ENCODE results near the gene STAB1. TPM values are rescaled to one million over a fixed set of nuclear protein-coding genes. Genes with fewer than 3 reads are reported as not detected.

STAB1 gene
- total and polyA plus RNA-seq, 5 donors = 69.5 to 159 (median 94.6) TPM

DNA sequence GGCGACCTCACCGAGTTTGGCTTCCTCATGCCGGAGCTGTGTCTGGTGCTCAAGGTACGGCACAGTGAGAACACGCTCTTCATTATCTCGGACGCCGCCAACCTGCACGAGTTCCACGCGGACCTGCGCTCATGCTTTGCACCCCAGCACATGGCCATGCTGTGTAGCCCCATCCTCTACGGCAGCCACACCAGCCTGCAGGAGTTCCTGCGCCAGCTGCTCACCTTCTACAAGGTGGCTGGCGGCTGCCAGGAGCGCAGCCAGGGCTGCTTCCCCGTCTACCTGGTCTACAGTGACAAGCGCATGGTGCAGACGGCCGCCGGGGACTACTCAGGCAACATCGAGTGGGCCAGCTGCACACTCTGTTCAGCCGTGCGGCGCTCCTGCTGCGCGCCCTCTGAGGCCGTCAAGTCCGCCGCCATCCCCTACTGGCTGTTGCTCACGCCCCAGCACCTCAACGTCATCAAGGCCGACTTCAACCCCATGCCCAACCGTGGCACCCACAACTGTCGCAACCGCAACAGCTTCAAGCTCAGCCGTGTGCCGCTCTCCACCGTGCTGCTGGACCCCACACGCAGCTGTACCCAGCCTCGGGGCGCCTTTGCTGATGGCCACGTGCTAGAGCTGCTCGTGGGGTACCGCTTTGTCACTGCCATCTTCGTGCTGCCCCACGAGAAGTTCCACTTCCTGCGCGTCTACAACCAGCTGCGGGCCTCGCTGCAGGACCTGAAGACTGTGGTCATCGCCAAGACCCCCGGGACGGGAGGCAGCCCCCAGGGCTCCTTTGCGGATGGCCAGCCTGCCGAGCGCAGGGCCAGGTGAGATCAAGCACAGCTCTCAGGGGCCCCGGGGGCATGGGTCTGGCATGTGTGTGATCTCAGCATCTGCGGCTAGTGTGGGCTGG, 7.1 kb upstream of the STAB1 start:
- intact Hi-C loops (cut with DNase I) = no loop called here

GRCh38 chr3:52488746-52489145, 6.4 kb upstream of the STAB1 start:
- no peak for DNase-seq
- H3K9me3 ChIP-seq (ENCODE audit: control insufficient read depth, low read length) = no peaks in the 10 kb centered on the region
- no peak overlapping the region for H3K27ac ChIP-seq (ENCODE audit: low read length)
- H3K27me3 ChIP-seq (ENCODE audit: control insufficient read depth, insufficient read depth) = no peaks in the 10 kb centered on the region
- intact Hi-C loops (cut with DNase I) = no loop called here
- 85% methylated on average over 3 of the region's 3 CpGs for WGBS
- H3K4me3 ChIP-seq (ENCODE audit: low read length) = no peak overlapping the region
- peaks cover 12% of the 10 kb centered on the region for H3K4me1 ChIP-seq (ENCODE audit: control insufficient read depth, insufficient read depth, low read length)
- no peak for ATAC-seq

More for the DNA sequence above, 7.1 kb upstream of the STAB1 start:
- no peak overlapping the region for H3K4me3 ChIP-seq (ENCODE audit: low read length)
- 95% methylated on average over 59 of the region's 59 CpGs for WGBS
- no peak overlapping the region for H3K27ac ChIP-seq (ENCODE audit: low read length)
- H3K27me3 ChIP-seq (ENCODE audit: control insufficient read depth, insufficient read depth) = no peaks in the 10 kb centered on the region
- peak in 2 of 3 donors; percentile 51 to 53 for DNase-seq
- peaks cover 16% of the 10 kb centered on the region for H3K4me1 ChIP-seq (ENCODE audit: control insufficient read depth, insufficient read depth, low read length)
- ATAC-seq = no peak
- H3K9me3 ChIP-seq (ENCODE audit: control insufficient read depth, low read length) = no peaks in the 10 kb centered on the region

DNA sequence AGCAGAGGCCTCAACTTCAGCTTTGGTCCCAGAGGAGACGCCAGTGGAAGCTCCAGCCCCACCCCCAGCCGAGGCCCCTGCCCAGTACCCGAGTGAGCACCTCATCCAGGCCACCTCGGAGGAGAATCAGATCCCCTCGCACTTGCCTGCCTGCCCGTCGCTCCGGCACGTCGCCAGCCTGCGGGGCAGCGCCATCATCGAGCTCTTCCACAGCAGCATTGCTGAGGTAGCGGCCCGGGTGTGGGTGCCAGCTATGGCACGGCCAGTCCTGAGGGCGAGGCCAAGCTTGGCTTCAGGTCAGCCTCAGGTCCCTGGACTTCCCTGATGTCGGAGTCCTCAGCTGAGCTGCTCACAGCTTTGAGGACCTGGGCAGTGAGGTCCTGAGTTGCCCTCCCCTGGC, 5.7 kb upstream of the STAB1 start:
- Histone ChIP-seq H3K4me1 (ENCODE audit: control insufficient read depth, insufficient read depth, low read length) (peaks cover 13% of the 10 kb centered on the region), H3K27me3 (ENCODE audit: control insufficient read depth, insufficient read depth) (no peaks in the 10 kb centered on the region)

DNA sequence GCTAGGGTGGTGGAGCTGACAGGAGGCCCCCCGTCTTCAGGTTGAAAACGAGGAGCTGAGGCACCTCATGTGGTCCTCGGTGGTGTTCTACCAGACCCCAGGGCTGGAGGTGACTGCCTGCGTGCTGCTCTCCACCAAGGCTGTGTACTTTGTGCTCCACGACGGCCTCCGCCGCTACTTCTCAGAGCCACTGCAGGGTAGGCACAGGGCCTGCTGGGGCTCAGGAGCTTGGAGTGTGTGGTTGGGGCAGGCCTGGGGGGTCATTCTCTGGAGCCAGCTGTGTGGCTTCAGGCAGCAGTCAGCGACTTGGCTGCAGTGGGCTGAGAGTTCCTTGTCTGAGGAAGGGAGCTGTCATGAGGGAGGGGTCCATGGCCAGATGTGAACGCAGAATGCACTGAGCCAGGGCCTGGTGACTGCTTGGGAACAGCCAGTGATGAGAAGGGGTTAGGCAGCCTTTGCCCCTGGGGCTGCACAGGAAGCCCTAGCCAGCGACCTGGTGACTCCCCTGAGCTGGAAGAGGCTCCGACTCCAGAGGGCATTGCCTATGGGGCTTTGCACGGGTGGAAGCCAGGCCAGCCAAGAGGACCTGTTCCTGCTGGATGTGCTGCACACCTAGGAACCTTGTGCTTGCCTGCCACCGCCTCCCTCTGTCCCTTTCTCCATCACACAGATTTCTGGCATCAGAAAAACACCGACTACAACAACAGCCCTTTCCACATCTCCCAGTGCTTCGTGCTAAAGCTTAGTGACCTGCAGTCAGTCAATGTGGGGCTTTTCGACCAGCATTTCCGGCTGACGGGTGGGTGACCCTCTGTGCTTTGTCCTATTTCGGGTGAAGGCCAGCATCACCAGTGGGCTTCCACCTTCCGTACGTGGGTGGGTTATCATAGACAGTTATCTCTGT, 4.9 kb upstream of the STAB1 start:
- Histone ChIP-seq H3K9me3 (ENCODE audit: control insufficient read depth, low read length) (no peaks in the 10 kb centered on the region), H3K4me3 (ENCODE audit: low read length) (no peak overlapping the region), H3K27ac (ENCODE audit: low read length) (peak overlapping the region; percentile 31), H3K27me3 (ENCODE audit: control insufficient read depth, insufficient read depth) (no peaks in the 10 kb centered on the region), H3K4me1 (ENCODE audit: control insufficient read depth, insufficient read depth, low read length) (peaks cover 6% of the 10 kb centered on the region)
- 66% methylated on average over 22 of the region's 22 CpGs for WGBS
- ATAC-seq (no peak), DNase-seq (no peak)
- intact Hi-C loops (cut with DNase I) = no loop called here

More for the DNA sequence above, 5.7 kb upstream of the STAB1 start:
- DNase-seq (no peak), ATAC-seq (no peak)
- no peak overlapping the region for H3K27ac ChIP-seq (ENCODE audit: low read length)
- intact Hi-C loops (cut with DNase I) = no loop called here
- no peak overlapping the region for H3K4me3 ChIP-seq (ENCODE audit: low read length)
- no peaks in the 10 kb centered on the region for H3K9me3 ChIP-seq (ENCODE audit: control insufficient read depth, low read length)
- WGBS = 91% methylated on average over 18 of the region's 18 CpGs

GRCh38 chr3:52490939-52491526, 4.1 kb upstream of the STAB1 start:
- peak; percentile 44 to 72 for ATAC-seq
- 64% methylated on average over 23 of the region's 23 CpGs for WGBS
- DNase-seq = peak; percentile 66 to 85 (median 82)
- H3K4me1 ChIP-seq (ENCODE audit: control insufficient read depth, insufficient read depth, low read length) = peaks cover 7% of the 10 kb centered on the region
- intact Hi-C loops (cut with DNase I) = no loop called here
- H3K27ac ChIP-seq (ENCODE audit: low read length) = peak overlapping the region; percentile 48
- no peak overlapping the region for H3K4me3 ChIP-seq (ENCODE audit: low read length)
- H3K9me3 ChIP-seq (ENCODE audit: control insufficient read depth, low read length) = no peaks in the 10 kb centered on the region
- no peaks in the 10 kb centered on the region for H3K27me3 ChIP-seq (ENCODE audit: control insufficient read depth, insufficient read depth)

- no peak for ATAC-seq
- WGBS = 92% methylated on average over 21 of the region's 21 CpGs
- DNase-seq = no peak
- Histone ChIP-seq H3K27me3 (ENCODE audit: control insufficient read depth, insufficient read depth) (no peaks in the 10 kb centered on the region), H3K4me3 (ENCODE audit: low read length) (no peak overlapping the region), H3K9me3 (ENCODE audit: control insufficient read depth, low read length) (no peaks in the 10 kb centered on the region), H3K27ac (ENCODE audit: low read length) (no peak overlapping the region), H3K4me1 (ENCODE audit: control insufficient read depth, insufficient read depth, low read length) (peaks cover 7% of the 10 kb centered on the region)
- intact Hi-C loops (cut with DNase I) = no loop called here
These were observed 3.1 kb upstream of the STAB1 start for GRCh38 chr3:52492059-52492458.

DNA sequence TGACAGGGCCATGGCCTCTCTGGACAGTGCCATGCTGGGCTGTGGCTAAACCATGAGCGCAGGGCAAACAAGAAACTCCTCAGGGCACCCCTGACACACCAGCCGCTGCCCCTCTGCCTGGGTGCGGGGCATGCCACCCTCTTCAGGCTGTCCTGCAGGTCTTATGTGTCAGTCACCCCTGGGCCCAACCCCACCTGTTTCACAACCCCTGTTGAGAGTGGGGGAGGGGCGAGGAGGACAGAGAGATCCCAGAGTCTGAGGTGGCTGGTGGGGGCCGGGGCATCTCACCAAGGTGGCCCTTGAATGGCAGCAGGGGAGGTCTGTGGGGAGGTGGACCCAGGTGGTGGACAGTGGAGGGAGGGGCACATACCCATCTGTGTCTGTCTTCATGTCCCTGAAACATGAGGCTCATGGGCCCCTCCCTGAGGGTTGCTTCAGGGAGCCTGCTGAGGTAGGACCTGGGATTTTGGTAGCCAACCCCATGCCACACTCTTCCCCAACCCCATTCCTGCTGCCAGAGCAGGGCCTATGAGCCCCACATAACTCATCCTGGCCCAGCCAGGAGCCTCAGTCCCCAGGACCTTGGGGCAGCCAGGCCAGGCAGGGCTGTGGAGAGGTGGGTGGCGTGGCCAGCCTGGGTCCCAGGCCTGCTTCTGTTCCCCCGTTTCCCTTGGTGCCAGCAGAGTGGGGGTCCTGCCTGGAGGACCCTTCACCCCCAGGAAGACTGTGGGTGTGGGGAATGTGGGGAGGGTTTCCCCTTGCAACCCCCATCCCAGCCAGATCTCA, 1.7 kb upstream of the STAB1 start:
- no peak overlapping the region for H3K27ac ChIP-seq (ENCODE audit: low read length)
- intact Hi-C loops (cut with DNase I) = no loop called here
- H3K4me3 ChIP-seq (ENCODE audit: low read length) = no peak overlapping the region
- no peaks in the 10 kb centered on the region for H3K9me3 ChIP-seq (ENCODE audit: control insufficient read depth, low read length)
- H3K27me3 ChIP-seq (ENCODE audit: control insufficient read depth, insufficient read depth) = no peaks in the 10 kb centered on the region
- ATAC-seq (no peak), DNase-seq (no peak)
- H3K4me1 ChIP-seq (ENCODE audit: control insufficient read depth, insufficient read depth, low read length) = peaks cover 7% of the 10 kb centered on the region
- WGBS = 92% methylated on average over 7 of the region's 7 CpGs

GRCh38 chr3:52494445-52494844, 693 bp upstream of the STAB1 start:
- no peak for DNase-seq
- WGBS = 74% methylated on average over 7 of the region's 7 CpGs
- Histone ChIP-seq H3K9me3 (ENCODE audit: control insufficient read depth, low read length) (no peaks in the 10 kb centered on the region), H3K27me3 (ENCODE audit: control insufficient read depth, insufficient read depth) (no peaks in the 10 kb centered on the region), H3K4me1 (ENCODE audit: control insufficient read depth, insufficient read depth, low read length) (peaks cover 7% of the 10 kb centered on the region), H3K4me3 (ENCODE audit: low read length) (no peak overlapping the region), H3K27ac (ENCODE audit: low read length) (peak overlapping the region; percentile 3)
- no peak for ATAC-seq
- intact Hi-C loops (cut with DNase I) = no loop called here

GRCh38 chr3:52495777-52496602, 852 bp downstream of the STAB1 start:
- Histone ChIP-seq H3K9me3 (ENCODE audit: control insufficient read depth, low read length) (no peaks in the 10 kb centered on the region), H3K27ac (ENCODE audit: low read length) (peak overlapping the region; percentile 25), H3K4me3 (ENCODE audit: low read length) (peak overlapping the region; percentile 1), H3K27me3 (ENCODE audit: control insufficient read depth, insufficient read depth) (no peaks in the 10 kb centered on the region), H3K4me1 (ENCODE audit: control insufficient read depth, insufficient read depth, low read length) (peaks cover 5% of the 10 kb centered on the region)
- WGBS = 52% methylated on average over 16 of the region's 16 CpGs
- DNase-seq (peak in 2 of 3 donors; percentile 65 to 70), ATAC-seq (peak; percentile 35 to 74)
- intact Hi-C loops (cut with DNase I) = no loop called here

Data from right cardiac atrium (tissue), 5 donors.